Measurements from ENCODE around the gene C1QL4. TPM values are rescaled to one million over a fixed set of nuclear protein-coding genes. Genes with fewer than 3 reads are reported as not detected.

C1QL4 gene
- total and polyA plus RNA-seq, 2 of the 8 experiments (the other 6 are each of a cell fraction or from before 2014, with no cell fraction given): 0.28 to 0.63 TPM

GRCh38 chr12:49296034-49296835, 40.8 kb downstream of the C1QL4 start (continued):
- TF ChIP-seq CBX5 (IDR thresholded peaks at IDR 0.05; ENCODE audit: low read depth, low read length) (no peak), RAD21 (IDR thresholded peaks at IDR 0.05 in 1 of 2, conservative IDR thresholded peaks at IDR 0.05 in 1 of 2; ENCODE audit: low read depth in 2 of 2, low read length in 2 of 2) (peak; percentile 31 to 42; a peak in 2 of 4 replicates), BCL11A (IDR thresholded peaks at IDR 0.05; ENCODE audit: low read depth in 2 of 2, low read length in 2 of 2) (no peak), SP2 (IDR thresholded peaks at IDR 0.05; ENCODE audit: low read length) (no peak), JUND (IDR thresholded peaks at IDR 0.05; ENCODE audit: low read length) (no peak), JUN (IDR thresholded peaks at IDR 0.05; ENCODE audit: low read depth, low read length) (no peak), ASH2L (IDR thresholded peaks at IDR 0.05; ENCODE audit: low read length) (no peak), GABPA (IDR thresholded peaks at IDR 0.05; ENCODE audit: borderline replicate concordance, insufficient read depth, low read length) (no peak), NANOG (IDR thresholded peaks at IDR 0.05; ENCODE audit: insufficient read depth, low read depth, low read length, poor library complexity, severe bottlenecking) (no peak), CHD2 (IDR thresholded peaks at IDR 0.05; ENCODE audit: low read length) (no peak), CTBP2 (IDR thresholded peaks at IDR 0.05; ENCODE audit: borderline replicate concordance, insufficient read depth, insufficient read length, low read length) (peak; percentile 30), SUZ12 (IDR thresholded peaks at IDR 0.05; ENCODE audit: low read length) (no peak; the same call in 1 of the 2 replicates), SIX5 (IDR thresholded peaks at IDR 0.05; ENCODE audit: low read depth, low read length) (no peak), SIN3A (conservative IDR thresholded peaks at IDR 0.05 in 1 of 2, IDR thresholded peaks at IDR 0.05 in 1 of 2; ENCODE audit: low read depth in 1 of 2, low read length in 2 of 2) (no peak), SP4 (IDR thresholded peaks at IDR 0.05; ENCODE audit: low read length) (no peak), SAP30 (IDR thresholded peaks at IDR 0.05; ENCODE audit: insufficient read depth, insufficient replicate concordance, low read length) (no peak), BACH1 (IDR thresholded peaks at IDR 0.05; ENCODE audit: low read length) (peak; percentile 47; the same call in 1 of the 2 replicates), E2F6 (IDR thresholded peaks at IDR 0.05) (peak; percentile 15), GTF2F1 (IDR thresholded peaks at IDR 0.05; ENCODE audit: borderline replicate concordance, low read depth, low read length) (no peak), MAX (IDR thresholded peaks at IDR 0.05) (peak; percentile 54; the same call in 1 of the 2 replicates)

Data from H1 (cell line).